H1 (cell line): ENCODE data around the gene KLHL29. TPM values are rescaled to one million over a fixed set of nuclear protein-coding genes. Genes with fewer than 3 reads are reported as not detected.

Source experiments
- POLR2AphosphoS5 ChIP-seq: IDR thresholded peaks from 2 replicates; pipeline ENCODE4 v1.6.1; 2011; ENCODE audit warnings: low read depth, low read length
- RNF2 ChIP-seq: fragments of 200-900, 300-1000 bp; sonication (generic); IDR thresholded peaks from 2 replicates; pipeline ENCODE4 v1.7.1; 2016; ENCODE audit warnings: borderline replicate concordance, low read depth, mild to moderate bottlenecking, antibody characterized with exemption, low read length; ENCODE audit not compliant: poor library complexity, severe bottlenecking; ENCODE audit errors: missing control alignments
- polyA plus RNA-seq, 7 experiments: library from polyadenylated mRNA; depleted of rRNA in 3 of 7; stranded (reverse) in 5 of 7; unstranded in 2 of 7; fragments of >200 nt in 5 of 7; fragments of 200-250 nt in 2 of 7; gene quantifications; 1 replicate in 5 of 7; 2 replicates in 1 of 7; 4 replicates in 1 of 7; pipeline versions ENCODE4 v1.2.1 to v1.2.3, GENCODE V29; 2011 to 2013; ENCODE audit warnings: missing spikeins in 2 of 7, mixed read lengths in 2 of 7
- total RNA-seq: library from RNA; stranded (reverse); fragmentation: NEBNext Ultra II Directional; extraction: Animal tissue kit (Norgen Biotek cat#: 25700); gene quantifications from 2 replicates; pipeline ENCODE4 v1.2.1, GENCODE V29; 2021

The KLHL29 gene
- total and polyA plus RNA-seq, 2 of the 8 experiments (the other 6 are each of a cell fraction or from before 2014, with no cell fraction given), result 1.1 to 4.7 TPM

GRCh38 chr2:23456881-23457760, 72.1 kb downstream of the KLHL29 start (continued):
- TF ChIP-seq RNF2 (no peak), POLR2AphosphoS5 (no peak)
